HepG2 (cell line): ENCODE data around the gene FGF9. TPM values are rescaled to one million over a fixed set of nuclear protein-coding genes. Genes with fewer than 3 reads are reported as not detected.

Experiments used
- ATF4 ChIP-seq, 2 experiments: fragments of 450-650 bp in 1 of 2; sonication (generic) in 1 of 2; formaldehyde crosslinking; IDR thresholded peaks; 2 replicates each; pipeline versions ENCODE4 v1.5.0 to v1.8.0; 2020 to 2022; ENCODE audit warnings: mild to moderate bottlenecking in 1 of 2, missing genetic modification reagents in 1 of 2
- CREM ChIP-seq, 2 experiments: sonication (generic) in 1 of 2; formaldehyde crosslinking in 1 of 2; IDR thresholded peaks; 2 replicates each; pipeline versions ENCODE4 v1.4.0 to v1.6.1; 2016 to 2020; ENCODE audit warnings: antibody characterized with exemption in 1 of 2, mild to moderate bottlenecking in 1 of 2, missing genetic modification reagents in 1 of 2
- FOXA3 ChIP-seq: IDR thresholded peaks from 2 replicates; pipeline ENCODE4 v1.6.1; 2016; ENCODE audit warnings: missing genetic modification reagents, missing compliant biosample characterization
- FOXP4 ChIP-seq: sonication (generic); formaldehyde crosslinking; IDR thresholded peaks from 2 replicates; pipeline ENCODE4 v1.4.0; 2020; ENCODE audit warnings: missing genetic modification reagents
- HHEX ChIP-seq: IDR thresholded peaks from 2 replicates; pipeline ENCODE4 v1.6.1; 2016; ENCODE audit warnings: control low read depth
- MAFF ChIP-seq: IDR thresholded peaks from 2 replicates; pipeline ENCODE4 v1.6.1; 2011; ENCODE audit warnings: low read depth, low read length, improper control_type of control experiment
- MIXL1 ChIP-seq: IDR thresholded peaks from 2 replicates; pipeline ENCODE4 v1.6.1; 2016
- NAIF1 ChIP-seq: sonication (generic); formaldehyde crosslinking; IDR thresholded peaks from 2 replicates; pipeline ENCODE4 v1.5.0; 2020; ENCODE audit warnings: mild to moderate bottlenecking, missing genetic modification reagents, borderline replicate concordance
- PHF21A ChIP-seq: sonication (generic); formaldehyde crosslinking; IDR thresholded peaks from 2 replicates; pipeline ENCODE4 v1.5.0; 2020; ENCODE audit warnings: mild to moderate bottlenecking, missing genetic modification reagents
- RFX5 ChIP-seq: IDR thresholded peaks from 2 replicates; pipeline ENCODE4 v1.6.1; 2011; ENCODE audit warnings: low read depth, low read length, improper control_type of control experiment
- SKI ChIP-seq: fragments of 450-650 bp; IDR thresholded peaks from one replicate; pipeline ENCODE4 v1.6.1; 2018; ENCODE audit warnings: mild to moderate bottlenecking; ENCODE audit not compliant: partially characterized antibody
- SOX13 ChIP-seq, 3 experiments: fragments of 450-650 bp in 1 of 3; sonication (generic) in 1 of 3; formaldehyde crosslinking in 1 of 3; IDR thresholded peaks in 2 of 3; conservative IDR thresholded peaks in 1 of 3; 2 replicates each; pipeline versions ENCODE4 v1.5.0 to v1.6.1; 2016 to 2020; ENCODE audit warnings: antibody characterized with exemption in 1 of 3, mild to moderate bottlenecking in 1 of 3, missing compliant biosample characterization in 1 of 3, missing genetic modification reagents in 1 of 3, moderate library complexity in 1 of 3
- THAP11 ChIP-seq: IDR thresholded peaks from 2 replicates; pipeline ENCODE4 v1.6.1; 2016; ENCODE audit warnings: missing biosample characterization, missing genetic modification reagents
- ZC3H13 ChIP-seq: sonication (generic); formaldehyde crosslinking; IDR thresholded peaks from 2 replicates; pipeline ENCODE4 v1.8.1; 2023; ENCODE audit warnings: mild to moderate bottlenecking, missing genetic modification reagents, moderate library complexity
- ZFP82 ChIP-seq: sonication (generic); formaldehyde crosslinking; IDR thresholded peaks from 2 replicates; pipeline ENCODE4 v1.5.1; 2020; ENCODE audit warnings: mild to moderate bottlenecking, missing genetic modification reagents, borderline replicate concordance
- ZGPAT ChIP-seq: IDR thresholded peaks from 2 replicates; pipeline ENCODE4 v1.6.1; 2016; ENCODE audit warnings: mild to moderate bottlenecking
- ZMYM2 ChIP-seq: sonication (generic); formaldehyde crosslinking; IDR thresholded peaks from 2 replicates; pipeline ENCODE4 v1.8.0; 2022; ENCODE audit warnings: mild to moderate bottlenecking, missing genetic modification reagents
- ZMYM3 ChIP-seq: sonication (generic); formaldehyde crosslinking; IDR thresholded peaks from 2 replicates; pipeline ENCODE4 v1.5.1; 2020; ENCODE audit warnings: mild to moderate bottlenecking, missing genetic modification reagents
- ZNF121 ChIP-seq: sonication (generic); formaldehyde crosslinking; IDR thresholded peaks from 2 replicates; pipeline ENCODE4 v1.5.0; 2020; ENCODE audit warnings: mild to moderate bottlenecking, missing genetic modification reagents
- ZNF644 ChIP-seq: IDR thresholded peaks from 2 replicates; pipeline ENCODE4 v1.6.1; 2016; ENCODE audit warnings: low read depth
- polyA plus RNA-seq, 8 experiments: library from polyadenylated mRNA; depleted of rRNA in 3 of 8; stranded (reverse) in 7 of 8; unstranded in 1 of 8; fragments of >200 nt; fragmentation: Illumina TruSeq in 4 of 8; extraction: Trizol in 4 of 8; gene quantifications; 2 replicates each; pipeline versions ENCODE4 v1.2.1 to v1.2.3, GENCODE V29; 2011 to 2016; ENCODE audit warnings: low read depth in 4 of 8, missing spikeins in 1 of 8, mixed read lengths in 1 of 8; ENCODE audit not compliant: insufficient read depth in 1 of 8
- total RNA-seq, 5 experiments: library from RNA; depleted of rRNA; stranded (reverse); fragments of >200 nt; fragmentation: Illumina TruSeq; extraction: Trizol; gene quantifications; 2 replicates each; pipeline ENCODE4 v1.2.3, GENCODE V29; 2016; ENCODE audit warnings: low read depth in 1 of 5
- TF ChIP-seq, protein P1 (sequence below): sonication (generic); formaldehyde crosslinking; IDR thresholded peaks from 2 replicates; pipeline ENCODE4 v1.5.1; 2020; ENCODE audit warnings: missing genetic modification reagents, mild to moderate bottlenecking, borderline replicate concordance

FGF9 gene
- total and polyA plus RNA-seq, 2 of the 13 experiments (the other 11 are each of a cell fraction or from before 2014, with no cell fraction given), result not detected

DNA sequence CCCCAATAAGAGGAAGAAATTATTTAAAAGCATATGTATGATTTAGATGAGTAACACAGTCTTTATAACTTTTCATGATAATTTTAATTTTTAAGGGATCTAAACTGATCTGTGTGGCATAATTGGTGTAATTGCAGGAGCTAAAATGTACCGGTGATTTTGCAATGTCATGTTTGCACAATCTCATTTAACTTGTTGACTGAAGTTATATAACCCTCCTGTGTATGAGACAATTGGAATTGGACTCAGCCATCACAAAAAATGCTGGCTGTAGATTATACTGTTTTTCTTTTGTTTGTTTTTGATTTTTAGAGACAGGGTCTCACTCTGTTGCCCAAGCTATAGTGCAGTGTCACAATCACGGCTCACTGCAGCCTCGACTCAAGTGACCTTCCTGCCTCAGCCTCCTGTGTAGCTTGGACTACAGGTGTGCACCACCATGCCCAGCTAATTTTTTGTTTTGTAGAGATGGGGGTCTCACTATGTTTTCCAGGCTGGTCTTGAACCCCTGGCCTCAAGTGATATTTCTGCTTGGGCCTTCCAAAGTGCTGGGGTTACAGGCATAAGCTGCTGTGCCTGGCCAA lies 26.1 kb downstream of the FGF9 start (continued):
- TF ChIP-seq ZNF121 (CRISPR knock-in tag), result peak; percentile 92
- TF ChIP-seq ZFP82, result no peak
- 0 out of 2 replicates have a peak, but pooled peaks have one; percentile 29 for TF ChIP-seq PHF21A (CRISPR knock-in tag)
- peak; percentile 51 for TF ChIP-seq FOXP4 (CRISPR knock-in tag)
- 0 out of 2 replicates have a peak, but pooled peaks have one; percentile 55 for TF ChIP-seq ZNF644 (CRISPR knock-in tag)
- 0 out of 2 replicates have a peak, but pooled peaks have one; percentile 34 for TF ChIP-seq THAP11 (CRISPR knock-in tag)
- TF ChIP-seq, protein P1, sequence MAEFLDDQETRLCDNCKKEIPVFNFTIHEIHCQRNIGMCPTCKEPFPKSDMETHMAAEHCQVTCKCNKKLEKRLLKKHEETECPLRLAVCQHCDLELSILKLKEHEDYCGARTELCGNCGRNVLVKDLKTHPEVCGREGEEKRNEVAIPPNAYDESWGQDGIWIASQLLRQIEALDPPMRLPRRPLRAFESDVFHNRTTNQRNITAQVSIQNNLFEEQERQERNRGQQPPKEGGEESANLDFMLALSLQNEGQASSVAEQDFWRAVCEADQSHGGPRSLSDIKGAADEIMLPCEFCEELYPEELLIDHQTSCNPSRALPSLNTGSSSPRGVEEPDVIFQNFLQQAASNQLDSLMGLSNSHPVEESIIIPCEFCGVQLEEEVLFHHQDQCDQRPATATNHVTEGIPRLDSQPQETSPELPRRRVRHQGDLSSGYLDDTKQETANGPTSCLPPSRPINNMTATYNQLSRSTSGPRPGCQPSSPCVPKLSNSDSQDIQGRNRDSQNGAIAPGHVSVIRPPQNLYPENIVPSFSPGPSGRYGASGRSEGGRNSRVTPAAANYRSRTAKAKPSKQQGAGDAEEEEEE (CRISPR knock-in tag), result no peak
- no peak for TF ChIP-seq ZC3H13 (CRISPR knock-in tag)
- TF ChIP-seq ZMYM3 (CRISPR knock-in tag), result 0 out of 2 replicates have a peak, but pooled peaks have one; percentile 31
- TF ChIP-seq SOX13 (IDR thresholded peaks at IDR 0.05), result 0 out of 2 replicates have a peak, but pooled peaks have one; percentile 43
- peak in 1 of 2 experiments; percentile 92; a peak in 2 of 4 replicates for TF ChIP-seq SOX13 (CRISPR knock-in tag; conservative IDR thresholded peaks at IDR 0.05 in 1 of 2, IDR thresholded peaks at IDR 0.05 in 1 of 2)
- no peak for TF ChIP-seq NAIF1 (CRISPR knock-in tag)
- TF ChIP-seq MAFF, result peak; percentile 58
- peak; percentile 90 for TF ChIP-seq MIXL1 (CRISPR knock-in tag)
- peak; percentile 65; the same call in 1 of the 2 replicates for TF ChIP-seq HHEX (CRISPR knock-in tag)
- TF ChIP-seq FOXA3 (CRISPR knock-in tag), result peak; percentile 96
- 0 out of 2 replicates have a peak, but pooled peaks have one; percentile 32 for TF ChIP-seq ZGPAT (CRISPR knock-in tag)
- TF ChIP-seq ZMYM2 (CRISPR knock-in tag), result 0 out of 2 replicates have a peak, but pooled peaks have one; percentile 66
- no peak for TF ChIP-seq SKI
- peak in 1 of 2 experiments; percentile 52; a peak in 1 of 4 replicates for TF ChIP-seq ATF4 (CRISPR knock-in tag; IDR thresholded peaks at IDR 0.05)
- TF ChIP-seq RFX5, result no peak
- no peak for TF ChIP-seq CREM (IDR thresholded peaks at IDR 0.05)
- no peak for TF ChIP-seq CREM (CRISPR knock-in tag; IDR thresholded peaks at IDR 0.05)
